HepG2 (cell line): ENCODE data around the gene G6PC3. TPM values are rescaled to one million over a fixed set of nuclear protein-coding genes. Genes with fewer than 3 reads are reported as not detected.

Experiments
- AHDC1 ChIP-seq: sonication (generic); formaldehyde crosslinking; IDR thresholded peaks from 2 replicates; pipeline ENCODE4 v1.5.1; 2020; ENCODE audit warnings: mild to moderate bottlenecking, missing genetic modification reagents, borderline replicate concordance
- DMTF1 ChIP-seq: sonication (generic); formaldehyde crosslinking; IDR thresholded peaks from 2 replicates; pipeline ENCODE4 v1.4.0; 2020; ENCODE audit warnings: mild to moderate bottlenecking, missing genetic modification reagents
- FOXC1 ChIP-seq: sonication (generic); formaldehyde crosslinking; IDR thresholded peaks from 2 replicates; pipeline ENCODE4 v1.8.0; 2022; ENCODE audit warnings: mild to moderate bottlenecking, missing genetic modification reagents, borderline replicate concordance
- FOXK1 ChIP-seq: sonication (generic); formaldehyde crosslinking; IDR thresholded peaks from 2 replicates; pipeline ENCODE4 v1.4.0; 2020; ENCODE audit warnings: low read depth, missing genetic modification reagents, borderline replicate concordance
- JUNB ChIP-seq: sonication (generic); formaldehyde crosslinking; IDR thresholded peaks from 2 replicates; pipeline ENCODE4 v1.8.0; 2022; ENCODE audit warnings: missing genetic modification reagents, mild to moderate bottlenecking, borderline replicate concordance
- KDM6A ChIP-seq: IDR thresholded peaks from 2 replicates; pipeline ENCODE4 v1.6.1; 2016; ENCODE audit warnings: low read depth
- MEIS2 ChIP-seq: sonication (generic); formaldehyde crosslinking; IDR thresholded peaks from 2 replicates; pipeline ENCODE4 v1.9.0; 2021; ENCODE audit warnings: mild to moderate bottlenecking, missing genetic modification reagents
- ZBTB4 ChIP-seq: sonication (generic); formaldehyde crosslinking; IDR thresholded peaks from 2 replicates; pipeline ENCODE4 v1.4.0; 2020; ENCODE audit warnings: missing genetic modification reagents, mild to moderate bottlenecking, borderline replicate concordance
- ZBTB43 ChIP-seq: sonication (generic); formaldehyde crosslinking; conservative IDR thresholded peaks from 2 replicates; pipeline ENCODE4 v1.4.0; 2020; ENCODE audit warnings: missing genetic modification reagents
- ZFP36L2 ChIP-seq: sonication (generic); formaldehyde crosslinking; IDR thresholded peaks from 2 replicates; pipeline ENCODE4 v1.4.0; 2020; ENCODE audit warnings: missing genetic modification reagents
- ZNF446 ChIP-seq: sonication (generic); formaldehyde crosslinking; IDR thresholded peaks from 2 replicates; pipeline ENCODE4 v1.5.0; 2020; ENCODE audit warnings: mild to moderate bottlenecking, missing genetic modification reagents
- ZNF562 ChIP-seq: sonication (generic); formaldehyde crosslinking; IDR thresholded peaks from 2 replicates; pipeline ENCODE4 v1.8.0; 2022; ENCODE audit warnings: missing genetic modification reagents, borderline replicate concordance
- ZNF567 ChIP-seq: sonication (generic); formaldehyde crosslinking; IDR thresholded peaks from 2 replicates; pipeline ENCODE4 v1.8.1; 2023; ENCODE audit warnings: mild to moderate bottlenecking, missing genetic modification reagents, borderline replicate concordance
- ZNF891 ChIP-seq: sonication (generic); formaldehyde crosslinking; IDR thresholded peaks from 2 replicates; pipeline ENCODE4 v1.5.0; 2020; ENCODE audit warnings: mild to moderate bottlenecking, missing genetic modification reagents
- ZSCAN31 ChIP-seq: sonication (generic); formaldehyde crosslinking; IDR thresholded peaks from 2 replicates; pipeline ENCODE4 v1.5.0; 2020; ENCODE audit warnings: low read depth, mild to moderate bottlenecking, missing genetic modification reagents
- polyA plus RNA-seq, 8 experiments: library from polyadenylated mRNA; depleted of rRNA in 3 of 8; stranded (reverse) in 7 of 8; unstranded in 1 of 8; fragments of >200 nt; fragmentation: Illumina TruSeq in 4 of 8; extraction: Trizol in 4 of 8; gene quantifications; 2 replicates each; pipeline versions ENCODE4 v1.2.1 to v1.2.3, GENCODE V29; 2011 to 2016; ENCODE audit warnings: low read depth in 4 of 8, missing spikeins in 1 of 8, mixed read lengths in 1 of 8; ENCODE audit not compliant: insufficient read depth in 1 of 8
- total RNA-seq, 5 experiments: library from RNA; depleted of rRNA; stranded (reverse); fragments of >200 nt; fragmentation: Illumina TruSeq; extraction: Trizol; gene quantifications; 2 replicates each; pipeline ENCODE4 v1.2.3, GENCODE V29; 2016; ENCODE audit warnings: low read depth in 1 of 5

The G6PC3 gene
- total and polyA plus RNA-seq, 2 of the 13 experiments (the other 11 are each of a cell fraction or from before 2014, with no cell fraction given): 38.5 to 75.8 TPM

- TF ChIP-seq AHDC1 (CRISPR knock-in tag): peak; percentile 77
- peak; percentile 93 for TF ChIP-seq ZSCAN31 (CRISPR knock-in tag)
- TF ChIP-seq JUNB (CRISPR knock-in tag): peak; percentile 63; the same call in 1 of the 2 replicates
- TF ChIP-seq FOXC1 (CRISPR knock-in tag): peak; percentile 74; the same call in 1 of the 2 replicates
- TF ChIP-seq MEIS2 (CRISPR knock-in tag): peak; percentile 79; the same call in 1 of the 2 replicates
- TF ChIP-seq ZNF562: no peak
- TF ChIP-seq ZBTB4 (CRISPR knock-in tag): peak; percentile 98
- peak; percentile 88; the same call in 1 of the 2 replicates for TF ChIP-seq ZFP36L2
- TF ChIP-seq ZNF446: peak; percentile 96
- peak; percentile 98 for TF ChIP-seq ZNF891 (CRISPR knock-in tag)
- peak; percentile 99 for TF ChIP-seq ZNF567 (CRISPR knock-in tag)
- peak; percentile 95 for TF ChIP-seq FOXK1 (CRISPR knock-in tag)
- no peak for TF ChIP-seq DMTF1 (CRISPR knock-in tag)
- peak; percentile 96 for TF ChIP-seq KDM6A (CRISPR knock-in tag)
- peak; percentile 45; the same call in 1 of the 2 replicates for TF ChIP-seq ZBTB43 (CRISPR knock-in tag)
These were observed 40.5 kb downstream of the G6PC3 start (continued) for GRCh38 chr17:44110823-44111633.
